Stimulated activated CD4-positive, alpha-beta T cell treated with anti-CD3 and anti-CD28 coated beads, Interleukin-2, amount 100 ng/mL, for 4 hours (primary cell): ENCODE data around the gene CBFA2T2.
A peak's percentile ranks its signal among the peaks of the same experiment; 100 is the strongest.
"Not testable (repeated sequence)": the region's sequence is repeated elsewhere in the genome, so short reads cannot be mapped to it uniquely, and the experiment has no call there.

Source experiments
- DNase-seq: peaks from one replicate; pipeline ENCODE4 v3.0.0-alpha.2; 2020; ENCODE audit warnings: low read depth

The CBFA2T2 gene

DNA sequence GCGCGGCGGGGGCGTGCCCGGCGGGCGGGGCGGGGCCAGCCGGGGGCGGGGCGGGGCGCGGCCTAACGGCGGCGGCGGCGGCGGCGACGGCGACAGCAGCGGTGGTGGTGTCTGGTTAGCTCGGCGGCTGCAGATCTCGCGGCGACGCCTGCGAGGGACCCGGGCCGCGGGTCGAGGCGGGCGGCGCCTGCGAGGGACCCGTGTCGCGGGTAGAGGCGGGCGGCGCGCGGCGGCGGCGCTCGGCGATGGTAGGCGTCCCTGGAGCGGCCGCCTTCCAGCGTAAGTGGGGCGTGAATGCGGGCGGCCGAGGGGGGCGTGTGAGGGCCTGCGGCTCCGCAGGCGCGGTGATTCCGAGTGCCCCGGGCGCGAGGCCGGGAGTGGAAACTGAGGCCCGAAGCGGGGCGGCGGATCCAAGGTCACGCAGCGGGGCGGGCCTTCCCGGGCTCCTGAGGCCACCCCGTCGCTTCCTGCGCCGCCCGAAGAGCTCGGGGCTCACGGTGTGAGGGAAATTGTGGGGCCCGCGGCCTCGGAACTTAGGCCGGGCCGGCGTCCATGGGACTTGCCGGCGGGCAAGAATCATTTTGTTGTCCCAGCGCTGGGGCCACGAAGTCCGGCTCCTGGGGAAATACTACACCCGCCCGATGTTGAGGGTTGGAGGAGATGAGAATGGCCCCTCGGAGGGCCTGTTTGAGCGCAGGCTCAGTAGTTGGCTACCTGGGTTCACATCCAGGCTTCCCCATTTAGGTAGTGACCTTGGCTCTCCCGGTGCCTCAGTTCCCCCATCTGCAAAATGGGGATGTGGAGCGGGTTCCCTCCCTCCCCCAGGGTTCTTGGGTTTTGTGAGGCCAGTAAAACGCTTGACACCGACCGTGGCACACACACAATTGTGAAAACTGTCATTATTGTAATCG is at the start of gene CBFA2T2:
Gene CBFA2T2, plus strand, starts transcription at position 74 of the 911 bp plus-strand sequence. Its CDS starts 172 bp downstream, at position 246.
- no peak for DNase-seq

DNA sequence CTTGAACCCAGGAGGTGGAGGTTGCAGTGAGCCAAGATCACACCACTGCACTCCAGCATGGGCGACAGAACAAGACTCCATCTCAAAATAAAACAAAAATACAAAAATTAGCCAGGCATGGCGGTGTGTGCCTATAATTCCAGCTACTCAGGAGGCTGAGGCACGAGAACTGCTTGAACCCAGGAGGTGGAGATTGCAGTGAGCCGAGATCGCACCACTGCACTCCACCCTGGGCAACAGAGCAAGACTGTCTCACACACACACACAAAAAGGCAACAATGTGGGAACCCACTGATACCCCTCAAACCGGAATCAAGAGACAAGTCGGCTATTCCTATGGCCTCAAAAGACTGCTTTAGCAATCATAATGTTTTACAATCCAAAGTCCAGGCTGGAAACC is 49.3 kb upstream of the CBFA2T2 start:
- DNase-seq: not testable (repeated sequence)

- DNase-seq: no peak
These were observed 48.5 kb upstream of the CBFA2T2 start for GRCh38 chr20:33441142-33441955.

DNA sequence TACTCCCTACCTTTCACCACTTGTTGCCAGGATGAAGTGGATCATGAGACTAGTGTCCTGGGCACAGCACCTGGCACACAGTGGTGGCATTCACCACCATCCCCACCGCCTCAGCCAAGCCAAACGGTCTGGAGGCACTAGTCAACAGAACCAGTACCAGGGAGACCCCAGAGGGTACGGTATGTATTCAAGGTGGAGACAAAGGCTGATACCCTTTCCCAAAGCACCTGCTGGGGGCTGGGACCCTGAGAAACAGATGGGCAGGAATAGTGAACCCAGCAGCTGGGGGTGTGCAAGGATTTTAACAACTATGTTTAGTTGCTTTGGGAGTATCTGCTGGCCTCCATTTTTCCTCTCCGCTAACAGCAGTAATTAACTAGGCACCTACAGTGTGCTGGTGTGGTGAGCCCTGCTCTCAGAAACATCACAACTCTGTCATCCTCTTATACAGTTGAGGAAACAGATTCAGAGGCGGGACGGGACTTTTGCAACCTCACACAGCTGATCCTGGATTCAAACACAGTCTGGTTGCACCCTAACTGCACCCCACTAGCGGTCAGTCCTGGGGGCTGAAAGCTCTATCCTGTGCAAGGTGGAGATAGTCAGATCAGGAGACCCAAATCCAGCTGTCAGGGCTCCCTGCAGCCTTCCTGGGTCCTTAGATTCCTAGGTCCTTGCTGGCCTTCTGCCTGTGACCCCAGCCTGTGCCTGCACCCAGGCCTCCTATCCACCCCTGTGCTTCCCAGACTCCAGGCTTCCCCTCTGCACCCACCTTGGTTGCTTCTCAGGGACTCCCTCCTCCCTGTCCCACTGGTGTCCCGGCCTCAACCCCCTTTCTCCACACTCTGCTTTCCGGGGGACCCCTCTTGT is 47.5 kb upstream of the CBFA2T2 start:
- no peak for DNase-seq

GRCh38 chr20:33443006-33443511 is 46.8 kb upstream of the CBFA2T2 start:
- DNase-seq: peak; percentile 6

DNA sequence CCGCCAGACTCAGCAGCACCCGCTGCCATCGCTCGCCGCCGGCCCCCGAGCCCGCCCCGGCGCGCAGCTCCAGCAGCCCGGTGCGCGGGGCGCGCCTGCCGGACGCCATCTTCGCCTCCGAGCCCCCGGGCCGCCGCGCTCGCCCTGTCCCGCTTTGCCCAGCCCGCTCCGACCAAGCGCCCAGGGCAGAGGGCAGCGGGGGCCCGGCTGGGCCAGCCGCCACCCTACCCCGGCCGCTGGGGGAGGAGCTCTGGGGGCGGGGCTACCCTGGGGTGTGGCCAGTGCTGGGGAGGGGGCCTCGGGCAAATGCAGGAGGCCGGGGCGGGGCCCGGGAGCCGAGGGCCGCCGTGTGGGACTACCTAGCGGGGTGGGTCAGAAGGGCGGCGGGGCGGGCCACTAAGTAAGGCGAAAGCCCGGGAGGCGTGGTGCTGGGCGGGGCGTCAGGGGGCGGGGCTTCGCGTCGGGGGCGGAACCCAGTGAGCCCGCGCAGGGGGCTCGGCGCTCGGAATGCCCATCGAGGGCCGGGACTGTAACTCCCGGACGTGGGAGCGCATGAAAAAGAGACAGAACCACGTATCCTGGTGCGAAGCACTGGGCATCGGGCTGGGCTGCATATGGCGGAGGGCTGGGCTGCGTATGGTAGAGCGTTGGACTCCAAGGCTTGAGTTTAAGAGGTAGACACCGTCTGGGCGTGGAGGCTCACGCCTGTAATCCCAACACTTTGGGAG is 46.2 kb upstream of the CBFA2T2 start, which contains the start of gene SNTA1:
Gene SNTA1, minus strand, starts transcription at position 252 of the 728 bp plus-strand sequence. Its CDS starts 143 bp downstream, at position 109.
- peak; percentile 83 for DNase-seq

DNA sequence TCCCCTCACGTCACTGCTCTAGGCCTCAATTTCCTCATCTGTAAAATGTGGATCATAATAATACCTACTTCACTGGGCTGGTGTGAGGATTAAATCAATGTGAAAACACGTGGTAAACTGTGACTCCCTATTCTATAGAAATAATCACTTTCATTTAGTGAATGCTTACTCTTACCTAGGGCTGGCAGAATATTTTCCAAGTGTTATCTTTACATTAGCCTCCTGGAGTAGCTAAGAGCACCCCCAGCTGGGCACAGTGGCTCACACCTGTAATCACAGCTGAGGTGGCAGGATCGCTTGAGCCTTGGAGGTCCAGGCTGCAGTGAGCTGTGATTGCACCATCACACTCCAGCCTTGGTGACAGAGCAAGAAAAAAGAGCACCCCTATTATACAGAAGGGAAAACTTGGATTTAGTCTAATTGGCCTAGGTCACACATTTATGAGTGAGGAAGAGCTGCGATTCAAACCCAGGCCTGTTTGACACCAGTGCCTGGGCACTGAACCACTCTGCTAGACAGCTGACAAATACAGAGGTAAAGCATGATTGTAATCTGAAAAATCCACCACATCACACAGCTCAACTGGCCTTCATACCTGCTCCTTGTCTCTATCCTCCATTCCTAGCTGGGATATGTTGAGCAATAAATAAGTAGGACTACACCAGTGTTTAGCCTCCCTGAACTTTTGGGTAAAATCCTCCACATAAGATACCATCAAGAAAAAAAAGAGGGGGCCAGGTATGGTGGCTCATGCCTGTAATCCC is 44.9 kb upstream of the CBFA2T2 start:
- DNase-seq: no peak

DNA sequence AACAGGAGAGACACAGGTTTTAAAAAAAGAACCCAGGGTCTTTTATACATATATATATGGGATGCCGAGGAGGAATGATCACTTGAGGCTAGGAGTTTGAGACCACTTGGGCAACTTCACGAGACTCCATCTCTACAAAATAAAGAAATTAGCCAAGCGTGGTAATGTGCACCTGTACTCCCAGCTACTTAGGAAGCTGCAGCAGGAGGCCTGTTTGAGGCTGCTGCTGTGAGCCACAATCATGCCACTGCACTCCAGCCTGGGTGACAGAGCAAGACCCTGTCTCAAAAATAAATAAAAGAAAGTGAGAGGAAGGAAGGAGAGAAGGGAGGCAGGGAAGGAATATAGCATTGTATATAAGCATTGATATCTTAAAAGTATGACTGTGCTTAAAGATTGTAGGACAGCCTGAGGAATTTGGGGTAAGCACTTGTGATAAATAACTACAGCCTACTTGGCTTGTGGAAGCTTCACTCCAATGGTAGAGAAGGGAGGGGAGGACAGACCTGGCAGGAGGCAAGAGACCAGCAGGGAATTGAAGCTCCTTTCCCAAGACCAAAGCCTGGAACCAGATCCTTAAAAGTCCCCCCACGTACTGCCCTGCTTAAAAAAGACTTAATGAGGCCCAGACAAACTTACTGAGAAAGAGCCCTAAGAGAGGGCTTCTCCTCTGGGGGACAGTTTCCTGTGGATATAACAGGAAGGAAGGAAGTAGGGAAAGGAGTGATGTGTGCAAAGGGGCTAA is 43.8 kb upstream of the CBFA2T2 start:
- DNase-seq: no peak

GRCh38 chr20:33450867-33451266 is 39.0 kb upstream of the CBFA2T2 start:
- no peak for DNase-seq

DNA sequence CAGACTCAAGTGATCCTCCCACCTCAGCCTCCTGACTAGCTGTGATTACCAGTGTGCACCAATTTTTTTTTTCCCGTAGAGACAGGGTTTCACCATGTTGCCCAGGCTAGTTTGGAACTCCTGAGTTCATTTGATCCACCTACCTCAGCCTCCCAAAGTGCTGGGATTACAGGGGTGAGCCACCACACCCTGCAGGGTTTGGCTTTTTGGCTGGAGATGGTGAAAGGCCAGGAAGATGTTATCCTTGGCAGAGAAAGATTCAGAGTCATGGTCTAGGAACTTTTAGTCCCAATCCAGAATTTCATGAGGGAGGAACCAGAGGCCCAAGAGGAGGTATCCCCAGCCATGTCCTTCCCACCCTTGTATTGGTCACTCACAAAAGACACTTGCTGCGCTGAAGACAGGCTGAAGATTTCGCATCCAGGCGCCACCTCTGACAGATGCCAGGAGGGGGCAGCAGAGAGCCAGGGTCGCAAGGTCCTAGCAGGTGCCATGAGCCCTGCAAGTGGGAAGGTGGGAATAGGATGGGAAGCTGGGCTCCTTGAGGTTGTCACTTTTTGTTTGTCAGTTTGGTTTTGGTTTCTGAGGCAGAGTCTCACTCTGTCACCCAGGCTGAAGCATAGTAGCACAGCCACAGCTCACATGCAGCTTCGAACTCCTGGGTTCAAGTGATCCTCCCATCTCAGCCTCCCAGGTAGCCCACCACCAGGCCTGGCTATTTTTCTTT is 32.8 kb upstream of the CBFA2T2 start:
- DNase-seq: peak; percentile 58

- DNase-seq: no peak
These were observed 30.3 kb upstream of the CBFA2T2 start for GRCh38 chr20:33459599-33459998.

GRCh38 chr20:33460711-33461110 is 29.2 kb upstream of the CBFA2T2 start:
- DNase-seq: no peak

DNA sequence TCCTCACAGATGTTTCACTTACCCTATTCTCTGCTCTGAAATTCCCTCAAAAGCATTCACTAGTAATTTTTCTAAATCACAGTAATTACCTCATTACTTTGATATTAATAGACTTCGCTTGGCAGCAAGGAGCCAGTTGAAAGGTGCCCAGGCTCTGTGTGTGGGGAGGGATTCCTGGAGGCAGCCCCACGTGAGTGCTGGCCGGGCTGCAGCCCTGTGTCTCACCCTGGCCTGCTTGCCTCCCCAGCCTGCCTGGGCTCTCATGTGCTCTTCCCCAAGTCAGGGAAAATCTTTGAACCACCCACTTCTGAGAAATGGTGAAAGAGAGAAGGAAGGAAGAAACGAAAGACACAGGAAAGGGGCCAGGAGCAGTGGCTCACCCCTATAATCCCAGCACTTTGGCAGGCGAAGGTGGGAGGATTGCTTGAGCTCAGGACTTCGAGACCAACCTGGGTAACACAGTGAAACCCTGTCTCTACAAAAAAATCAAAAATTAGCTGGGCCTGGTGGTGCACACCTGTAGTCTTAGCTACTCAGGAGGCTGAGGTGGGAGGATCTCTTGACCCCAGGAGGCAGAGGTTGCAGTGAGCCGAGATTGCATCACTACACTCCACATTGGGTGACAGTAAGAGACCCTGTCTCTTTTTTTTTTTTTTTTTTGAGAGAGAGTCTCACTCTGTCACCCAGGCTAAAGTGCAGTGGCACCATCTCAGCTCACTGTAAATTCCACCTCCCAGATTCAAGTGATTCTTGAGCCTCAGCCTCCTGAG is 26.4 kb upstream of the CBFA2T2 start:
- no peak for DNase-seq

GRCh38 chr20:33464759-33465158 is 25.1 kb upstream of the CBFA2T2 start:
- DNase-seq: not testable (repeated sequence)

GRCh38 chr20:33465481-33466302 is 24.2 kb upstream of the CBFA2T2 start:
- no peak for DNase-seq

GRCh38 chr20:33466303-33466646 is 23.6 kb upstream of the CBFA2T2 start:
- no peak for DNase-seq

DNA sequence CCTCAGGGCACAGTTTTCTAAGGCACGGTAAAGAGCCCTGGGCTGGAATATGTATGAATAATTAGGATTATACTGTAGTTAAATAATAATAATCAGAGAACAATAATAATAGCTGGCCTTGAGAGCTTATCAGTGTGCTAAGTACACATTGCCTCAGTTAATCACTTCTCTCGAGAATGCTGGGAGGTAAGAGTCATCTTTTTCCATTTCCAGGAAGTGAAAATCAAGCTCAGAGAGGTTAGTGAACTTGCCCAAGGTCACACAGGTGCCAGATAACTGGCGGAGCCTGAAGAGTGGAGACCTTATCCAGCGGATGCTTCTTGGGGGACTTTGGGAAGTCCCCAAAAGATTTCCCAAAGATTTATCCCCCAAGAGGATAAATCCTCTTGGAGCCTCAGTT is 19.4 kb upstream of the CBFA2T2 start:
- DNase-seq: no peak
